ENCODE measurements around the gene TRAPPC1. TPM values are rescaled to one million over a fixed set of nuclear protein-coding genes. Genes with fewer than 3 reads are reported as not detected.

The TRAPPC1 gene
- total RNA-seq, 2 donors from 2014 or later, result 52.4 to 68.2 TPM

GRCh38 chr17:7910281-7910680, 21.5 kb downstream of the TRAPPC1 start:
- H3K27ac ChIP-seq, result no peak overlapping the region
- no peaks in the 10 kb centered on the region for H3K27me3 ChIP-seq
- no peak for DNase-seq (ENCODE audit: low spot score)
- no peak for TF ChIP-seq CTCF (IDR thresholded peaks at IDR 0.05)
- H3K4me1 ChIP-seq, result peaks cover 0 to 7% of the 10 kb centered on the region in 2 donors
- H3K9me3 ChIP-seq, result no peaks in the 10 kb centered on the region
- H3K4me3 ChIP-seq, result no peak overlapping the region
- peaks cover 57% of the 10 kb centered on the region for H3K36me3 ChIP-seq

GRCh38 chr17:7909089-7909488, 22.7 kb downstream of the TRAPPC1 start:
- no peak for TF ChIP-seq CTCF (IDR thresholded peaks at IDR 0.05)
- Histone ChIP-seq H3K4me1 (no peaks in the 10 kb centered on the region), H3K9me3 (no peaks in the 10 kb centered on the region), H3K27ac (no peak overlapping the region), H3K36me3 (peaks cover 67% of the 10 kb centered on the region), H3K4me3 (no peak overlapping the region), H3K27me3 (no peaks in the 10 kb centered on the region)
- no peak for DNase-seq (ENCODE audit: low spot score)

GRCh38 chr17:7903154-7904103, 28.3 kb downstream of the TRAPPC1 start:
- peaks cover 91% of the 10 kb centered on the region for H3K36me3 ChIP-seq
- no peaks in the 10 kb centered on the region for H3K27me3 ChIP-seq

GRCh38 chr17:7897773-7898172, 34.0 kb downstream of the TRAPPC1 start:
- Histone ChIP-seq H3K27ac (no peak overlapping the region), H3K27me3 (no peaks in the 10 kb centered on the region), H3K36me3 (peaks cover 72% of the 10 kb centered on the region), H3K4me3 (no peak overlapping the region), H3K4me1 (no peaks in the 10 kb centered on the region), H3K9me3 (no peaks in the 10 kb centered on the region)
- DNase-seq (ENCODE audit: low spot score), result no peak
- TF ChIP-seq CTCF (IDR thresholded peaks at IDR 0.05), result peak in 1 of 2 donors; percentile 67

More at GRCh38 chr17:7903154-7904103, 28.3 kb downstream of the TRAPPC1 start:
- no peaks in the 10 kb centered on the region for H3K9me3 ChIP-seq
- no peak for DNase-seq (ENCODE audit: low spot score)
- no peaks in the 10 kb centered on the region for H3K4me1 ChIP-seq
- no peak overlapping the region for H3K27ac ChIP-seq
- no peak overlapping the region for H3K4me3 ChIP-seq
- no peak for TF ChIP-seq CTCF (IDR thresholded peaks at IDR 0.05)

GRCh38 chr17:7897090-7897489, 34.7 kb downstream of the TRAPPC1 start:
- peaks cover 69% of the 10 kb centered on the region for H3K36me3 ChIP-seq
- DNase-seq (ENCODE audit: low spot score), result no peak
- H3K27ac ChIP-seq, result no peak overlapping the region
- no peak for TF ChIP-seq CTCF (IDR thresholded peaks at IDR 0.05)
- no peaks in the 10 kb centered on the region for H3K4me1 ChIP-seq
- H3K27me3 ChIP-seq, result no peaks in the 10 kb centered on the region
- no peak overlapping the region for H3K4me3 ChIP-seq
- H3K9me3 ChIP-seq, result no peaks in the 10 kb centered on the region

Measured in right atrium auricular region (tissue), 2 donors.